Panc1 (cell line): ENCODE data around the gene CUX1. TPM values are rescaled to one million over a fixed set of nuclear protein-coding genes. Genes with fewer than 3 reads are reported as not detected.

Experiments
- ATAC-seq: fragments of 200-7000 bp; cut with Tn5 transposase; 2 replicates; pipeline ENCODE4 v1.9.1; 2020; ENCODE audit warnings: mild to moderate bottlenecking, moderate library complexity
- BruUV-seq: library from RNA; stranded (reverse); fragments of 400-500 nt; replicated peaks from 2 replicates; lab custom pipeline; 2021; lab: Mats Ljungman, UMichigan
- CTCF ChIA-PET: fragments of 300-600 bp; sonication (Branson Sonifier 250); formaldehyde crosslinking; loops from one replicate; lab custom pipeline; 2022; ENCODE audit warnings: antibody characterized with exemption; lab: Charles Lee
- POLR2A ChIA-PET: fragments of 300-600 bp; sonication (Branson Sonifier 250); formaldehyde crosslinking; loops from one replicate; lab custom pipeline; 2022; ENCODE audit warnings: antibody characterized with exemption; lab: Charles Lee
- DNase-seq: peaks from one replicate; pipeline ENCODE4 v3.0.0-alpha.2; 2010; ENCODE audit warnings: low read depth, low spot score
- H3K27ac ChIP-seq: 2 replicates; pipeline ENCODE4 v1.5.1; 2011; ENCODE audit warnings: mild to moderate bottlenecking, low read length, inconsistent platforms
- H3K27me3 ChIP-seq: fragments of 200-500 bp; sonication (Bioruptor generic); 2 replicates; pipeline ENCODE4 v1.6.0; 2014; ENCODE audit warnings: low read length, inconsistent platforms; ENCODE audit not compliant: control insufficient read depth, insufficient read depth
- H3K36me3 ChIP-seq: fragments of 200-500 bp; sonication (Bioruptor generic); 2 replicates; pipeline ENCODE4 v1.5.1; 2014; ENCODE audit warnings: inconsistent platforms, mild to moderate bottlenecking, low read length, moderate library complexity; ENCODE audit not compliant: control insufficient read depth, insufficient read depth
- H3K4me1 ChIP-seq: 2 replicates; pipeline ENCODE4 v1.5.1; 2011; ENCODE audit warnings: inconsistent platforms, mild to moderate bottlenecking, low read length, moderate library complexity; ENCODE audit not compliant: control insufficient read depth, insufficient read depth
- H3K4me3 ChIP-seq, 2 experiments: 2 replicates each; pipeline ENCODE4 v1.5.1; 2011 to 2012; ENCODE audit warnings: low read depth in 2 of 2, low read length in 2 of 2, mild to moderate bottlenecking in 2 of 2, inconsistent platforms in 1 of 2, moderate library complexity in 1 of 2
- H3K9me3 ChIP-seq: fragments of 200-500 bp; sonication (Bioruptor generic); 2 replicates; pipeline ENCODE4 v1.5.1; 2014; ENCODE audit warnings: low read depth, mild to moderate bottlenecking, inconsistent platforms, low read length, moderate library complexity; ENCODE audit not compliant: control insufficient read depth, insufficient read depth
- POLR2AphosphoS5 ChIP-seq: IDR thresholded peaks from 2 replicates; pipeline ENCODE4 v1.6.1; 2012; ENCODE audit warnings: mild to moderate bottlenecking, low read depth, low read length, moderate library complexity
- SIN3A ChIP-seq: IDR thresholded peaks from 2 replicates; pipeline ENCODE4 v1.6.1; 2012; ENCODE audit warnings: low read depth, mild to moderate bottlenecking, low read length, moderate library complexity, borderline replicate concordance; ENCODE audit not compliant: insufficient read depth
- TCF7L2 ChIP-seq: IDR thresholded peaks from 2 replicates; pipeline ENCODE4 v1.6.1; 2011; ENCODE audit warnings: mild to moderate bottlenecking, low read depth, low read length, inconsistent platforms
- in situ Hi-C: cut with HindIII; loops from 2 replicates; pipeline ENCODE4 v1.10.0; 2016; ENCODE audit warnings: low sequenced_read_pairs, low pct_unique_long_range_greater_than_20kb
- intact Hi-C: fragments of 100-400 bp; cut with micrococcal nuclease; formaldehyde crosslinking; loops from one replicate; pipeline ENCODE4 v1.10.0; 2022; ENCODE audit not compliant: unreplicated experiment
- total RNA-seq: library from RNA; stranded (reverse); gene quantifications from one replicate; pipeline ENCODE4 v1.2.1, GENCODE V29; 2021; ENCODE audit not compliant: unreplicated experiment
- TF ChIP-seq, protein P1 (sequence below): fragments of 450-650 bp; IDR thresholded peaks from 2 replicates; pipeline ENCODE4 v1.5.1; 2017; ENCODE audit warnings: mild to moderate bottlenecking
- TF ChIP-seq, protein P2 (sequence below), 2 experiments: IDR thresholded peaks; 2 replicates each; pipeline ENCODE4 v1.6.1; 2011 to 2012; ENCODE audit warnings: low read depth in 2 of 2, control low read depth in 1 of 2, low read length in 1 of 2, mild to moderate bottlenecking in 1 of 2, moderate library complexity in 1 of 2; ENCODE audit not compliant: insufficient read depth in 1 of 2

CUX1 gene
- total RNA-seq, 1 experiment from 2014 or later: 50.9 TPM

DNA sequence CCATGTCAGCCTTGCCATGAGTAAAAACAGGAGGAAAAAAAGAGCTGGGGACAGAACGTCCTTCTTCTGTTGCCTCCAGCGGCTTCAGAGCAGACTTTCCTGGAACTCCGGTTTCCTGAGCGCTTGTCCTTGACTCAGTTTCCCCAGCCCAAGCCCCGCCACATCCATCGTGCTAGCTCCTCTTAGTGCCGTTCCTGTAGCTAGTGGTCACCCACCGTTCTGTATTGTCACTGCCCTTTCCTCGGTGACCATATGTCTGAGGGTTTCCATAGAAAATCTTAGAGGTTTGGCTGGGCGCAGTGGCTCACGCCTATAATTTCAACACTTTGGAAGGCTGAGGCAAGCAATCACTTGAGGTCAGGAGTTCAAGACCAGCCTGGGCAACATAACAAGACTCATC, 100.1 kb downstream of the CUX1 start:
- ATAC-seq: no peak
- H3K4me3 ChIP-seq: no peak overlapping the region
- DNase-seq: no peak
- no TSS peak for BruUV-seq
- ChIA-PET POLR2A (interaction anchor here (0.6 kb wide), 1 partner anchor 36 kb away, joined by 4 read pairs; no protein-coding TSS in a partner anchor), CTCF (no interaction called here)
- in situ Hi-C loops (no loop called here), intact Hi-C loops (no loop called here)
- no peaks in the 10 kb centered on the region for H3K9me3 ChIP-seq
- H3K27ac ChIP-seq: no peak overlapping the region
- no peaks in the 10 kb centered on the region for H3K4me1 ChIP-seq
- H3K27me3 ChIP-seq: no peaks in the 10 kb centered on the region
- no peaks in the 10 kb centered on the region for H3K36me3 ChIP-seq
- no peak for TF ChIP-seq POLR2AphosphoS5
- TF ChIP-seq SIN3A: no peak
- TF ChIP-seq TCF7L2: no peak
- TF ChIP-seq, protein P1, sequence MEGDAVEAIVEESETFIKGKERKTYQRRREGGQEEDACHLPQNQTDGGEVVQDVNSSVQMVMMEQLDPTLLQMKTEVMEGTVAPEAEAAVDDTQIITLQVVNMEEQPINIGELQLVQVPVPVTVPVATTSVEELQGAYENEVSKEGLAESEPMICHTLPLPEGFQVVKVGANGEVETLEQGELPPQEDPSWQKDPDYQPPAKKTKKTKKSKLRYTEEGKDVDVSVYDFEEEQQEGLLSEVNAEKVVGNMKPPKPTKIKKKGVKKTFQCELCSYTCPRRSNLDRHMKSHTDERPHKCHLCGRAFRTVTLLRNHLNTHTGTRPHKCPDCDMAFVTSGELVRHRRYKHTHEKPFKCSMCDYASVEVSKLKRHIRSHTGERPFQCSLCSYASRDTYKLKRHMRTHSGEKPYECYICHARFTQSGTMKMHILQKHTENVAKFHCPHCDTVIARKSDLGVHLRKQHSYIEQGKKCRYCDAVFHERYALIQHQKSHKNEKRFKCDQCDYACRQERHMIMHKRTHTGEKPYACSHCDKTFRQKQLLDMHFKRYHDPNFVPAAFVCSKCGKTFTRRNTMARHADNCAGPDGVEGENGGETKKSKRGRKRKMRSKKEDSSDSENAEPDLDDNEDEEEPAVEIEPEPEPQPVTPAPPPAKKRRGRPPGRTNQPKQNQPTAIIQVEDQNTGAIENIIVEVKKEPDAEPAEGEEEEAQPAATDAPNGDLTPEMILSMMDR: no peak
- TF ChIP-seq, protein P2, sequence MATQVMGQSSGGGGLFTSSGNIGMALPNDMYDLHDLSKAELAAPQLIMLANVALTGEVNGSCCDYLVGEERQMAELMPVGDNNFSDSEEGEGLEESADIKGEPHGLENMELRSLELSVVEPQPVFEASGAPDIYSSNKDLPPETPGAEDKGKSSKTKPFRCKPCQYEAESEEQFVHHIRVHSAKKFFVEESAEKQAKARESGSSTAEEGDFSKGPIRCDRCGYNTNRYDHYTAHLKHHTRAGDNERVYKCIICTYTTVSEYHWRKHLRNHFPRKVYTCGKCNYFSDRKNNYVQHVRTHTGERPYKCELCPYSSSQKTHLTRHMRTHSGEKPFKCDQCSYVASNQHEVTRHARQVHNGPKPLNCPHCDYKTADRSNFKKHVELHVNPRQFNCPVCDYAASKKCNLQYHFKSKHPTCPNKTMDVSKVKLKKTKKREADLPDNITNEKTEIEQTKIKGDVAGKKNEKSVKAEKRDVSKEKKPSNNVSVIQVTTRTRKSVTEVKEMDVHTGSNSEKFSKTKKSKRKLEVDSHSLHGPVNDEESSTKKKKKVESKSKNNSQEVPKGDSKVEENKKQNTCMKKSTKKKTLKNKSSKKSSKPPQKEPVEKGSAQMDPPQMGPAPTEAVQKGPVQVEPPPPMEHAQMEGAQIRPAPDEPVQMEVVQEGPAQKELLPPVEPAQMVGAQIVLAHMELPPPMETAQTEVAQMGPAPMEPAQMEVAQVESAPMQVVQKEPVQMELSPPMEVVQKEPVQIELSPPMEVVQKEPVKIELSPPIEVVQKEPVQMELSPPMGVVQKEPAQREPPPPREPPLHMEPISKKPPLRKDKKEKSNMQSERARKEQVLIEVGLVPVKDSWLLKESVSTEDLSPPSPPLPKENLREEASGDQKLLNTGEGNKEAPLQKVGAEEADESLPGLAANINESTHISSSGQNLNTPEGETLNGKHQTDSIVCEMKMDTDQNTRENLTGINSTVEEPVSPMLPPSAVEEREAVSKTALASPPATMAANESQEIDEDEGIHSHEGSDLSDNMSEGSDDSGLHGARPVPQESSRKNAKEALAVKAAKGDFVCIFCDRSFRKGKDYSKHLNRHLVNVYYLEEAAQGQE (IDR thresholded peaks at IDR 0.05; ENCODE audit: insufficient read depth in 1 of 2, low read depth in 2 of 2, low read length in 1 of 2): no peak

DNA sequence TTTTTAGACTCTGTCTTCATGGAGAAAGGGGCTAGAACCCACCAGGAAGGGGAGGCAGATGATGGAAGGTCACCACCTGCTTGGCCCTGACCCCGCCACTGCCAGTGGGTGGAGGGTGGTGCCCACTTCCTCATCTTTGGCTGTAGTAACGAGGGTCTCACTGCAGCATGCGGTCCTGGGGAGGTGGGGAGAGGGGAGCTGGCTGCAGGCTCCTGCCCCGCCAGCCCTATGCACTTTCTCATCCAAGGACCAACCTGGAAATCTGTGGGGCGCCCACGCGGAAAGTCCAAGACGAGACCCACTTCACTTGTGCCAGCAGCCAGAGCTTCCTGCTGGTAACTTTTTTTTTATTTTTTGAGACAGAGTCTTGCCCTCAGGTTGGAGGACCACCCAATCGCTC, 101.0 kb downstream of the CUX1 start:
- ChIA-PET POLR2A (no interaction called here), CTCF (no interaction called here)
- H3K9me3 ChIP-seq: no peaks in the 10 kb centered on the region
- intact Hi-C loops (no loop called here), in situ Hi-C loops (no loop called here)
- DNase-seq (no peak), ATAC-seq (no peak)
- BruUV-seq: no TSS peak
- no peaks in the 10 kb centered on the region for H3K36me3 ChIP-seq
- H3K27ac ChIP-seq: no peak overlapping the region
- no peaks in the 10 kb centered on the region for H3K4me1 ChIP-seq
- no peaks in the 10 kb centered on the region for H3K27me3 ChIP-seq
- no peak overlapping the region for H3K4me3 ChIP-seq
- TF ChIP-seq TCF7L2 (no peak), SIN3A (no peak), POLR2AphosphoS5 (no peak)
- TF ChIP-seq, protein P1: no peak
- TF ChIP-seq, protein P2 (IDR thresholded peaks at IDR 0.05; ENCODE audit: insufficient read depth in 1 of 2, low read depth in 2 of 2, low read length in 1 of 2): no peak
